ENCODE measurements around the gene MYEOV.

Gene MYEOV

DNA sequence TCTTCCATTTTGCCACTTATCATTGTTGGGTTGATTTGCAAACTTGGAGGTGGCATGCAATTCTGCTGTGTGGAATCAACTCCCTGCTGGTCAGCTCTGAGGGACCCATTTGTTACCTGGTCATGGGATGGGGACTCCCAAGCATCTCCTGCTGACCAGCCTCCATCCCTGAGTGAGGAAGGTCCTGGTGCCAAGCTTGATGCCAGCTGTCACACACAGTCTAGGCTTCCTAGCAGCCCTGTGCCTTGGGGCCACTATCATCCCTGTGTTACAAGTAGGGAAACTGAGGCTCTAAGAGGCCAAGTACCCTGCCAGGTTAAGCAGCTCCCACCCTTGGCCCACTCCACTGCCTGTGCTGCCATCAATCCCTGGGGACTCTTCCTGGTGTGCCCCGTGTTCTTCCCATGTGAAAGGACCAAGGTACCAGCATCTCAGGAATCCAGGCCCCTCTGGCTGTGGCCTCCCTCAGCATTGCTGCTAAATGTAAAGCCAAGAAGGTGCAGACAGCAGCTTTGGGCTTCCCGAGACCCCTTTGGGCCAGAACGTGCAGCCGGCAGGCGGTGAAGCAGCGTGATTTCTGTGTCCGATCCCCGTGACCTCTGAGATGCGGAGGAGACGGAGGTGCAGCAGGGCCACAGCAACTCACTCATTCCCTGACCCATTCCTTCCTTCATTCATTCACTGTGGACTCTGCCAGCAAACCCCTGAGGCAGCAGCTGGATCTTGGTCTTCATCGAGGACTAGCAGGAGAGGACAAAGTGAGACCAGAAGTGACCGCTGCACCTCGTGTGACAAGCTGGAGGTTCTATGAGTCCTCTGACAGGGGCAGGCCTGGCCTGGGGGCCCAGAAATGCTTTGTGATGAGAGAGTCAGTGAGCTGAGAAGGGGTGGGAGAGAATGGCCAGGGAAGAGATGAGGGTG, 49.7 kb downstream of the MYEOV start:
- no peak for DNase-seq

DNA sequence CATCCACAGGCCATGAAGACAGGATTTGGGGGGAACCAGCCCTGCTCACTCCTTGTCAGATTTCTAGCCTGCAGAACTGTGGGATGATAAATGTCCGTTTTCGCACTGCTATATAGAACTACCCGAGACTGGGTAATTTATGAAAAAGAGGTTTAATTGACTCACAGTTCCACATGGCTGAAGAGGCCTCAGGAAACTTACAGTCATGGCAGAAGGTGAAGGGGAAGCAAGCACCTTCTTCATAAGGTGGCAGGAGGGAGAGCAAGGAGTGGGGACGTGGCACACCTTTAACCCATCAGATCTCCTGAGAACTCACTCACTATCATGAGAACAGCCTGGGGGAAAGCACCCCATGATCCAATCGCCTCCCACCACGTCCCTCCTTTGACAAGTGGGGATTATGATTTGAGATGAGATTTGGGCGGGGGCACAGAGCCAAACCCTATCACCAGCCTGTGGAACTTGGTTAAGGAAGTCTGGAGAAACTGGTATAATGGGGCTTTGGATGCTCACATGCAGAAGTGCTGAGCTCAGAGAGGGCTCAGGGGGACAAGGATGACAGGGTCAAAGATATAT, 50.7 kb downstream of the MYEOV start:
- no peak for DNase-seq

All from activated CD4-positive, alpha-beta T cell treated with anti-CD3 and anti-CD28 coated beads, Interleukin-10, Interleukin-2, amounts not matched to agents 100 ng/mL and 50 ng/mL, durations not matched to agents 16 hours and 8 hours (primary cell).